Measurements from ENCODE around the gene RNF5.

Gene RNF5

GRCh38 chr6:32214126-32214525 lies 35.9 kb downstream of the RNF5 start:
- no peaks in the 10 kb centered on the region for H3F3A ChIP-seq (ENCODE audit: low read depth)
- TF ChIP-seq EZH2phosphoT487 (IDR thresholded peaks at IDR 0.05; ENCODE audit: borderline replicate concordance), result no peak
- no peak overlapping the region for H3K9ac ChIP-seq (ENCODE audit: low read depth, low read length, poor library complexity, severe bottlenecking)
- no peaks in the 10 kb centered on the region for H3K79me2 ChIP-seq (ENCODE audit: insufficient read depth, low read length)
- no peaks in the 10 kb centered on the region for H3K9me2 ChIP-seq (replicated peaks; ENCODE audit: low read depth, low read length)
- no peak overlapping the region for H3K4me2 ChIP-seq (ENCODE audit: low read depth, low read length, poor library complexity, severe bottlenecking)
- H3K9me3 ChIP-seq (ENCODE audit: insufficient read depth, low read depth, low read length), result no peaks in the 10 kb centered on the region
- no peaks in the 10 kb centered on the region for H4K20me1 ChIP-seq (ENCODE audit: insufficient read depth, low read length, poor library complexity, severe bottlenecking)
- no peaks in the 10 kb centered on the region for H3K36me3 ChIP-seq (ENCODE audit: insufficient read depth, low read length)
- H2AFZ ChIP-seq (ENCODE audit: low read length), result no peak overlapping the region
- no peaks in the 10 kb centered on the region for H3K27me3 ChIP-seq (ENCODE audit: insufficient read depth, low read length, poor library complexity, severe bottlenecking)
- no peak overlapping the region for H3K4me3 ChIP-seq (ENCODE audit: low read length, poor library complexity, severe bottlenecking)
- no peaks in the 10 kb centered on the region for H3K4me1 ChIP-seq (ENCODE audit: insufficient read depth, low read length, poor library complexity, severe bottlenecking)

- TF ChIP-seq EZH2phosphoT487 (IDR thresholded peaks at IDR 0.05; ENCODE audit: borderline replicate concordance) (no peak), CTCF (conservative IDR thresholded peaks at IDR 0.05; ENCODE audit: low read length) (no peak)
- no peak overlapping the region for H2AFZ ChIP-seq (ENCODE audit: low read length)
- H3K4me1 ChIP-seq (ENCODE audit: insufficient read depth, low read length, poor library complexity, severe bottlenecking), result no peaks in the 10 kb centered on the region
These were observed 37.4 kb downstream of the RNF5 start for GRCh38 chr6:32215617-32216016.

GRCh38 chr6:32216285-32216684 lies 38.1 kb downstream of the RNF5 start:
- no peaks in the 10 kb centered on the region for H3K36me3 ChIP-seq (ENCODE audit: insufficient read depth, low read length)
- H3K4me1 ChIP-seq (ENCODE audit: insufficient read depth, low read length, poor library complexity, severe bottlenecking), result no peaks in the 10 kb centered on the region
- H3K4me2 ChIP-seq (ENCODE audit: low read depth, low read length, poor library complexity, severe bottlenecking), result no peak overlapping the region
- H3K4me3 ChIP-seq (ENCODE audit: low read length, poor library complexity, severe bottlenecking), result no peak overlapping the region
- H3K9me2 ChIP-seq (replicated peaks; ENCODE audit: low read depth, low read length), result no peaks in the 10 kb centered on the region
- H3K79me2 ChIP-seq (ENCODE audit: insufficient read depth, low read length), result no peaks in the 10 kb centered on the region
- no peaks in the 10 kb centered on the region for H3K9me3 ChIP-seq (ENCODE audit: insufficient read depth, low read depth, low read length)
- no peaks in the 10 kb centered on the region for H4K20me1 ChIP-seq (ENCODE audit: insufficient read depth, low read length, poor library complexity, severe bottlenecking)
- no peak overlapping the region for H3K9ac ChIP-seq (ENCODE audit: low read depth, low read length, poor library complexity, severe bottlenecking)
- no peaks in the 10 kb centered on the region for H3F3A ChIP-seq (ENCODE audit: low read depth)
- H2AFZ ChIP-seq (ENCODE audit: low read length), result no peak overlapping the region
- TF ChIP-seq EZH2phosphoT487 (IDR thresholded peaks at IDR 0.05; ENCODE audit: borderline replicate concordance) (no peak), CTCF (conservative IDR thresholded peaks at IDR 0.05; ENCODE audit: low read length) (no peak)
- H3K27me3 ChIP-seq (ENCODE audit: insufficient read depth, low read length, poor library complexity, severe bottlenecking), result no peaks in the 10 kb centered on the region

More at GRCh38 chr6:32215617-32216016, 37.4 kb downstream of the RNF5 start:
- Histone ChIP-seq H3K9ac (ENCODE audit: low read depth, low read length, poor library complexity, severe bottlenecking) (no peak overlapping the region), H3K9me3 (ENCODE audit: insufficient read depth, low read depth, low read length) (no peaks in the 10 kb centered on the region), H3K36me3 (ENCODE audit: insufficient read depth, low read length) (no peaks in the 10 kb centered on the region), H3K4me2 (ENCODE audit: low read depth, low read length, poor library complexity, severe bottlenecking) (no peak overlapping the region), H3K4me3 (ENCODE audit: low read length, poor library complexity, severe bottlenecking) (no peak overlapping the region), H3F3A (ENCODE audit: low read depth) (no peaks in the 10 kb centered on the region), H3K79me2 (ENCODE audit: insufficient read depth, low read length) (no peaks in the 10 kb centered on the region), H3K9me2 (replicated peaks; ENCODE audit: low read depth, low read length) (no peaks in the 10 kb centered on the region), H4K20me1 (ENCODE audit: insufficient read depth, low read length, poor library complexity, severe bottlenecking) (no peaks in the 10 kb centered on the region), H3K27me3 (ENCODE audit: insufficient read depth, low read length, poor library complexity, severe bottlenecking) (no peaks in the 10 kb centered on the region)

GRCh38 chr6:32216998-32217397 lies 38.8 kb downstream of the RNF5 start:
- Histone ChIP-seq H3K4me1 (ENCODE audit: insufficient read depth, low read length, poor library complexity, severe bottlenecking) (no peaks in the 10 kb centered on the region), H3K4me3 (ENCODE audit: low read length, poor library complexity, severe bottlenecking) (no peak overlapping the region), H2AFZ (ENCODE audit: low read length) (no peak overlapping the region), H4K20me1 (ENCODE audit: insufficient read depth, low read length, poor library complexity, severe bottlenecking) (no peaks in the 10 kb centered on the region), H3K9me2 (replicated peaks; ENCODE audit: low read depth, low read length) (no peaks in the 10 kb centered on the region), H3K36me3 (ENCODE audit: insufficient read depth, low read length) (no peaks in the 10 kb centered on the region), H3K27me3 (ENCODE audit: insufficient read depth, low read length, poor library complexity, severe bottlenecking) (no peaks in the 10 kb centered on the region), H3K79me2 (ENCODE audit: insufficient read depth, low read length) (no peaks in the 10 kb centered on the region), H3K4me2 (ENCODE audit: low read depth, low read length, poor library complexity, severe bottlenecking) (no peak overlapping the region), H3K9ac (ENCODE audit: low read depth, low read length, poor library complexity, severe bottlenecking) (no peak overlapping the region), H3F3A (ENCODE audit: low read depth) (no peaks in the 10 kb centered on the region), H3K9me3 (ENCODE audit: insufficient read depth, low read depth, low read length) (no peaks in the 10 kb centered on the region)
- TF ChIP-seq CTCF (conservative IDR thresholded peaks at IDR 0.05; ENCODE audit: low read length) (no peak), EZH2phosphoT487 (IDR thresholded peaks at IDR 0.05; ENCODE audit: borderline replicate concordance) (no peak)

All from Loucy (cell line).